ENCODE data around the gene DBNDD2. TPM values are rescaled to one million over a fixed set of nuclear protein-coding genes. Genes with fewer than 3 reads are reported as not detected.

DBNDD2 gene
- total RNA-seq, 1 experiment from 2014 or later, result 69.0 TPM

DNA sequence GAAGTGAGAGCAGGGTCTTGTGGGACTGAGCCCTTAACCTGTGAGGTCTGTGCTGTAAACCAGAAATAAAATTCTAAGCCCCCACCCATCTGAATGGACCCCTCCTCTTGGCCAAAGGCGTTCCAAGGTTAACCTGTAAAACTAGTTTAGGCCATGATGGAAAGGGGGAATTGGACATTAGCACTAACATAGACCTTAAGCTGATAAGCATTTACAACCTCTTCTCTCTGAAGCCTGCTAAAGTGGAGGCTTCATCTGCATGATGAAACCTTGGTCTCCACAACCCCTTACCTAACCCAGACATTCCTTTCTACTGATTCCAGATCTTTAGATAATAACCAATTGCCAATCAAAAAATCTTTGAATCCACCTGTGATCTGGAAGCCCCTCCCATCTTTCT is 33.7 kb downstream of the DBNDD2 start:
- CTCF ChIA-PET, result no interaction called here
- POLR2A ChIA-PET (ENCODE audit: unreplicated experiment), result no interaction called here
- H4K20me1 ChIP-seq (ENCODE audit: insufficient read depth), result no peaks in the 10 kb centered on the region
- H2AFZ ChIP-seq, result no peak overlapping the region
- no peaks in the 10 kb centered on the region for H3K79me2 ChIP-seq (ENCODE audit: low read depth)
- H3K4me1 ChIP-seq (replicated peaks; ENCODE audit: insufficient read depth), result peaks cover 32% of the 10 kb centered on the region
- DNase-seq, result peak in 1 of 2 experiments; percentile 76
- H3K4me2 ChIP-seq, result peak overlapping the region; percentile 2; the same call in 1 of the 2 replicates
- intact Hi-C loops (cut with micrococcal nuclease; ENCODE audit: unreplicated experiment), result no loop called here
- no TSS peak for BruUV-seq (replicated peaks)
- H3K27ac ChIP-seq, result no peak overlapping the region
- H3K4me3 ChIP-seq, result no peak overlapping the region
- no peaks in the 10 kb centered on the region for H3K9me3 ChIP-seq (ENCODE audit: insufficient read depth, low read depth)
- H3K27me3 ChIP-seq (ENCODE audit: insufficient read depth, low read depth), result no peaks in the 10 kb centered on the region
- TF ChIP-seq EZH2 (IDR thresholded peaks at IDR 0.05; ENCODE audit: low read depth), result no peak
- TF ChIP-seq, protein P1, sequence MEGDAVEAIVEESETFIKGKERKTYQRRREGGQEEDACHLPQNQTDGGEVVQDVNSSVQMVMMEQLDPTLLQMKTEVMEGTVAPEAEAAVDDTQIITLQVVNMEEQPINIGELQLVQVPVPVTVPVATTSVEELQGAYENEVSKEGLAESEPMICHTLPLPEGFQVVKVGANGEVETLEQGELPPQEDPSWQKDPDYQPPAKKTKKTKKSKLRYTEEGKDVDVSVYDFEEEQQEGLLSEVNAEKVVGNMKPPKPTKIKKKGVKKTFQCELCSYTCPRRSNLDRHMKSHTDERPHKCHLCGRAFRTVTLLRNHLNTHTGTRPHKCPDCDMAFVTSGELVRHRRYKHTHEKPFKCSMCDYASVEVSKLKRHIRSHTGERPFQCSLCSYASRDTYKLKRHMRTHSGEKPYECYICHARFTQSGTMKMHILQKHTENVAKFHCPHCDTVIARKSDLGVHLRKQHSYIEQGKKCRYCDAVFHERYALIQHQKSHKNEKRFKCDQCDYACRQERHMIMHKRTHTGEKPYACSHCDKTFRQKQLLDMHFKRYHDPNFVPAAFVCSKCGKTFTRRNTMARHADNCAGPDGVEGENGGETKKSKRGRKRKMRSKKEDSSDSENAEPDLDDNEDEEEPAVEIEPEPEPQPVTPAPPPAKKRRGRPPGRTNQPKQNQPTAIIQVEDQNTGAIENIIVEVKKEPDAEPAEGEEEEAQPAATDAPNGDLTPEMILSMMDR (conservative IDR thresholded peaks at IDR 0.05), result no peak
- peaks cover 2% of the 10 kb centered on the region; the same call in 1 of the 2 replicates for H3K9me2 ChIP-seq (ENCODE audit: insufficient read depth)
- H3K36me3 ChIP-seq (ENCODE audit: low read depth), result no peaks in the 10 kb centered on the region
- no peaks in the 10 kb centered on the region for H3F3A ChIP-seq (ENCODE audit: insufficient read depth, low read depth)

- H4K20me1 ChIP-seq (ENCODE audit: insufficient read depth), result no peaks in the 10 kb centered on the region
- peaks cover 2% of the 10 kb centered on the region; the same call in 1 of the 2 replicates for H3K9me2 ChIP-seq (ENCODE audit: insufficient read depth)
- H3K27ac ChIP-seq, result no peak overlapping the region
- ChIA-PET POLR2A (ENCODE audit: unreplicated experiment) (interaction anchor here (0.7 kb wide), 1 partner anchor 75 kb away, joined by 5 read pairs; no protein-coding TSS in a partner anchor), CTCF (no interaction called here)
- TF ChIP-seq EZH2 (IDR thresholded peaks at IDR 0.05; ENCODE audit: low read depth), result no peak
- TF ChIP-seq, protein P1 (conservative IDR thresholded peaks at IDR 0.05), result no peak
- H3K27me3 ChIP-seq (ENCODE audit: insufficient read depth, low read depth), result no peaks in the 10 kb centered on the region
- no peak for DNase-seq
- H3K4me2 ChIP-seq, result peak overlapping the region; percentile 32; the same call in 1 of the 2 replicates
- H2AFZ ChIP-seq, result no peak overlapping the region
- no peaks in the 10 kb centered on the region for H3K36me3 ChIP-seq (ENCODE audit: low read depth)
- no TSS peak for BruUV-seq (replicated peaks)
- H3K4me3 ChIP-seq, result no peak overlapping the region
- H3K9me3 ChIP-seq (ENCODE audit: insufficient read depth, low read depth), result no peaks in the 10 kb centered on the region
- peaks cover 41% of the 10 kb centered on the region for H3K4me1 ChIP-seq (replicated peaks; ENCODE audit: insufficient read depth)
- H3F3A ChIP-seq (ENCODE audit: insufficient read depth, low read depth), result peaks cover 10% of the 10 kb centered on the region; the same call in 1 of the 2 replicates
- intact Hi-C loops (cut with micrococcal nuclease; ENCODE audit: unreplicated experiment), result no loop called here
- no peaks in the 10 kb centered on the region for H3K79me2 ChIP-seq (ENCODE audit: low read depth)
Observed at GRCh38 chr20:45444050-45444449, 36.0 kb downstream of the DBNDD2 start.

DNA sequence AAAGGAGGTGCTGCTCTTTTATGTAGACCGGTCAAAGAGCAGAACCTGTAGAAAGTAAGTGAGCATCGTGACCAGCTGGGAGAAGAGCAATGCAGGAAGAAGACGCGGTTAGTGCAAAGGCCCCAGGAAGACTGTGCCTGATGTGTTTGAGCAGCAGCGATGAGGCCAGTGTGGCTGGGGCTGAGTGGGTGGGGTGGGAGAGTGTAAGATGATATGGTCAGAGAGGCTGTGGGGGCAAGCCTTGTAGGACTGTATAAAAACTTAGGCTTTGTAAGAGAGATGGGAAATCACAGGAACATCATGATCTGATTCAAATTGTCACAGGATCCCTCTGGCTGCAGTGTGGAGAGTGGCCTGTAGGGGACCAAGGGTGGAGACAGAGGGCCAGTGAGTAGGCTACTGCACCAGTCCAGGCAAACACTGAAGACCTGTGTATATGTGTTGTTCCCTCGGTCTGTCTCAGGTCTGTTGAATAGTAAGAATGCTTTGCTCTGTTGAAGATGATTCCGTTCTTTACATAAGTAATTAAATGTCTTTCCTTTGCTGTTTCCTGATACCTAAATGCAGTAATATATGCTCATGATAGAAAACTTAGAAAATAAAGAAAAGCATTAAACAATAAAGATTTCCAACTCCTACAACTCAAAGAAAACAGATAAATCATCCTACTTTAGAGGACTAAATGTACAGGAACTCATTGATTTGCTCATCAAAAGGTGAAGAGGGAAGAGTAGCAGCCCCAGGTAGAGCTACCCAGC is 37.9 kb downstream of the DBNDD2 start:
- H3F3A ChIP-seq (ENCODE audit: insufficient read depth, low read depth), result peaks cover 10% of the 10 kb centered on the region; the same call in 1 of the 2 replicates
- no peaks in the 10 kb centered on the region for H3K9me3 ChIP-seq (ENCODE audit: insufficient read depth, low read depth)
- peak in 1 of 2 experiments; percentile 31 for DNase-seq
- ChIA-PET POLR2A (ENCODE audit: unreplicated experiment) (no interaction called here), CTCF (interaction anchor here (0.6 to 0.9 kb wide), 2 partner anchors 10 to 112 kb away, joined by 3 to 4 read pairs; no protein-coding TSS in a partner anchor)
- H3K79me2 ChIP-seq (ENCODE audit: low read depth), result no peaks in the 10 kb centered on the region
- BruUV-seq (replicated peaks), result no TSS peak
- no peak overlapping the region for H3K27ac ChIP-seq
- H3K4me1 ChIP-seq (replicated peaks; ENCODE audit: insufficient read depth), result peaks cover 39% of the 10 kb centered on the region
- no peaks in the 10 kb centered on the region for H3K27me3 ChIP-seq (ENCODE audit: insufficient read depth, low read depth)
- TF ChIP-seq EZH2 (IDR thresholded peaks at IDR 0.05; ENCODE audit: low read depth), result no peak
- TF ChIP-seq, protein P1 (conservative IDR thresholded peaks at IDR 0.05), result peak; percentile 79
- H3K4me3 ChIP-seq, result no peak overlapping the region
- intact Hi-C loops (cut with micrococcal nuclease; ENCODE audit: unreplicated experiment), result no loop called here
- no peaks in the 10 kb centered on the region for H3K36me3 ChIP-seq (ENCODE audit: low read depth)
- no peaks in the 10 kb centered on the region for H4K20me1 ChIP-seq (ENCODE audit: insufficient read depth)
- no peaks in the 10 kb centered on the region; the same call in none of the 2 replicates for H3K9me2 ChIP-seq (ENCODE audit: insufficient read depth)
- no peak overlapping the region for H3K4me2 ChIP-seq
- H2AFZ ChIP-seq, result no peak overlapping the region
